Retinal pigment epithelial cell (primary cell): Measurements from ENCODE around the gene GRIA1.

Experiments used
- DNase-seq: peaks from one replicate; pipeline ENCODE4 v3.0.0-alpha.2; 2010; ENCODE audit warnings: low read depth
- H3K4me3 ChIP-seq: 2 replicates; pipeline ENCODE4 v1.5.1; 2011; ENCODE audit warnings: mild to moderate bottlenecking, low read length, control low read depth, moderate library complexity
- CTCF ChIP-seq: conservative IDR thresholded peaks from 2 replicates; pipeline ENCODE4 v1.5.1; 2011; ENCODE audit warnings: low read depth, low read length, control low read depth, inconsistent platforms

GRIA1 gene

GRCh38 chr5:153476767-153477166 is 13.7 kb upstream of the GRIA1 start:
- peak; percentile 50 for TF ChIP-seq CTCF
- no peak overlapping the region for H3K4me3 ChIP-seq
- DNase-seq, result peak; percentile 89

DNA sequence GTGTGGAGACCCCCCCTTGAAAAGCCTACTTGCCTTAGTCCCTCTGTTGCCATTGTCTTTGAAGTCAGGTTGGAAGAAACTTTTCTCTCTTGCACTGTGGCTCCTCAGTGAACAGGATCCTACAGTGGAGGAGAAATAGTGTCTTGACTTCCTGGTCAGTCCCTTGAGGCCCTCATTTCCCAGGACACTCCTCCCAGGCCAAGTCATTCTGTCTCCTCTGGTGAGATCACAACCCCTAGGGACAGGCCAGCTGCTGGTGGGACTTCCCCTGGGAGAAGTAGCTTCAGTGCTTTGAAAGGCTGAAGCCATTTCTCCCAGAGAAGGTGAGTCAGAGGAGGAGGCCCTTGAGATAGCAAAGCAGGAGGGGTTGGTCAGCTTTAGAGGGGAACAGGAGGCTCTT is 10.1 kb upstream of the GRIA1 start:
- no peak overlapping the region for H3K4me3 ChIP-seq
- TF ChIP-seq CTCF, result no peak
- no peak for DNase-seq

DNA sequence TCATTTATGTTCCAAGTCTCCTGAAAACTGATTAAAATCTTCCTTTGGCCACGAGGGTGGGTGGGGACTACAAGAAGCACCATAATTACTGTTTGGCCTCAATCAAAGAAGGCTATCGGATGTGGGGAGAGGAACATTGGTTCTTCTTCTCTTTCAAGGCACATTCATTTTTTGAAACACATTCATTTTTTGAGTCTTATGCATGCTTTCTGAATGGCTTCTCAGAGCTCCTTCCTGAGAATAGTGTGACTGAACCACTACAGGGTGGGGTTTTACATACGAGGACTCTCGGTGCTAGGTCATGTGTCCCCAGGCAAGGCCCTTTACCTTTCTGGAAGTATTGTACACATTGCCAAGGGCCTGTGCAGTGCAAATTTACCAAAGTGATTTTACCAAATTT is 7.0 kb upstream of the GRIA1 start:
- no peak for TF ChIP-seq CTCF

GRCh38 chr5:153485641-153486040 is 4.8 kb upstream of the GRIA1 start:
- no peak for DNase-seq
- TF ChIP-seq CTCF, result no peak

More for the DNA sequence above, 7.0 kb upstream of the GRIA1 start:
- no peak for DNase-seq
- no peak overlapping the region for H3K4me3 ChIP-seq

GRCh38 chr5:153486771-153487170 is 3.7 kb upstream of the GRIA1 start:
- no peak for TF ChIP-seq CTCF
- no peak for DNase-seq
- no peak overlapping the region for H3K4me3 ChIP-seq

More at GRCh38 chr5:153485641-153486040, 4.8 kb upstream of the GRIA1 start:
- no peak overlapping the region for H3K4me3 ChIP-seq

DNA sequence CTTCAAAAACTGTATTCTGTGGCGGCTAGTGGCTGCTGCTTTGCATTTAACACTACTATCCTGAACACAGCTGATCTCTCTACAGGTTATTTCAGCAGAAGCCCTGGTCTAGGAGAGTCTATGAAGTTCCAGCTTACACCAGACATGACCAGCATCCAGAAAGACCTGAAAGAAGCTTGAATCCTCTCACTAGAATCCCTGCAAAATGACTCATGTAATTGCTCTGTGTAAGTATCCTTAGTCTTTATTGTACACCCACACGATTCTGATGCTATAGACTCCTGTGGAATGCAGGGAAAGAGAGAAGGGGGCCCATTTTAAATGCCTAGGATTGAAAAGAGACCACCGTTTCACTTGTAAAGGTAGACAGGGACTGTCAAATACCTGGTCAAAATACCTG is 859 bp upstream of the GRIA1 start:
- no peak for DNase-seq
- no peak for TF ChIP-seq CTCF
- no peak overlapping the region for H3K4me3 ChIP-seq

DNA sequence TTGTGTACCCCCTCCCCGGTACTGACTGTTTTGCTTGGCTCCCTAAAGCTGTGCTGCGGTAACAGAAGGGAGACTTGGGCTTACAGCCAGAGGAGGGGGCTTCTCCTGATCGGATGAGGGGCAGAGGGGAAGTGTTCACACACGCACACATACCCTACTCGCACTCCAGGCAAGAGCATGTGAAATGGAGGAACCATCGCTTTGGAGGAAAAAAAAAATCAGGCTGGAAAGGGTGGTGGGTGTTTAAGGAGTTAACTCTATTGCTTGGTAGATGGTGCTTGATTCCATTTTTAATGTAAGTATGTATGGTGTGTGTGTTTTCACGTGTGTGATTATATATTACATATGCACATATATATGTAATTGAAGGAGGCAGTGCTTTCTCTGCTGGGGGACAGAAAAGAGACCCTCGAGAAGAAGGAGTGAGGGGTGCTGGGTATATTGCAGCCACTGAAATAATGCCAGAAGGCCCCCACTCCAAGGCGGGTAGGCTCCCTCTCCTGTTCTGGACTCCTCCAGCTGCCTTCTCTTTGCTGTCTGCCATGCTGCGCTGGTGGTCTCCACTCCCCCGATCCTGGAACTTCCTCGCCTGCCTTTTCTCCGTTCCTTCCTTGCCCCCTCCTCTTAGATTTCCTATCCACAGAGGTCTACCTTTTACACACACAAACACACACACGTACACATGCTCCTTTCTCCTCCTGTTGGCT is 721 bp downstream of the GRIA1 start:
- no peak for DNase-seq
- peak overlapping the region; percentile 46 for H3K4me3 ChIP-seq
- TF ChIP-seq CTCF, result no peak
